GM12892 (cell line): Measurements from ENCODE around the gene SERPINA5.

ENCODE experiments used
- DNase-seq: peaks from one replicate; pipeline ENCODE4 v3.0.0; 2011; ENCODE audit not compliant: insufficient read length
- FAIRE-seq: peaks from 2 replicates; lab custom pipeline; 2011; peaks lifted over from hg19 to GRCh38; lab: Jason Lieb, UNC
- POLR2A ChIP-seq: IDR thresholded peaks from 2 replicates; pipeline ENCODE4 v1.6.1; 2011; ENCODE audit warnings: low read depth, low read length, control low read depth
- POLR2AphosphoS5 ChIP-seq: IDR thresholded peaks from 2 replicates; pipeline ENCODE4 v1.6.1; 2011; ENCODE audit warnings: low read depth, low read length, control low read depth
- TAF1 ChIP-seq: IDR thresholded peaks from 2 replicates; pipeline ENCODE4 v1.6.1; 2011; ENCODE audit warnings: low read depth, mild to moderate bottlenecking, control low read depth, low read length, borderline replicate concordance

SERPINA5 gene

GRCh38 chr14:94612580-94613554 lies 31.6 kb downstream of the SERPINA5 start:
- DNase-seq: no peak
- no peak for FAIRE-seq
- TF ChIP-seq TAF1 (no peak), POLR2A (no peak), POLR2AphosphoS5 (no peak)

- DNase-seq (no peak), FAIRE-seq (no peak)
- no peak for TF ChIP-seq TAF1
These were observed 32.8 kb downstream of the SERPINA5 start for GRCh38 chr14:94613720-94614644.

DNA sequence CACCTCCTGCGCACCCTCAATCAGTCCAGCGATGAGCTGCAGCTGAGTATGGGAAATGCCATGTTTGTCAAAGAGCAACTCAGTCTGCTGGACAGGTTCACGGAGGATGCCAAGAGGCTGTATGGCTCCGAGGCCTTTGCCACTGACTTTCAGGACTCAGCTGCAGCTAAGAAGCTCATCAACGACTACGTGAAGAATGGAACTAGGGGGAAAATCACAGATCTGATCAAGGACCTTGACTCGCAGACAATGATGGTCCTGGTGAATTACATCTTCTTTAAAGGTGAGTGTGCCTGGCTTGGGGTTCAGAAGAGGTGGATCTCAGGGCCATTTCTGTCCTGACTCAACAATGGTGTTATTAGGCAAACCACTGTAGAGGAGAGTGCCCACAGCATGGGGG lies 33.6 kb downstream of the SERPINA5 start:
- TF ChIP-seq POLR2AphosphoS5 (no peak), POLR2A (no peak), TAF1 (no peak)
- no peak for FAIRE-seq
- no peak for DNase-seq

GRCh38 chr14:94615254-94615653 lies 34.0 kb downstream of the SERPINA5 start:
- TF ChIP-seq POLR2AphosphoS5: no peak
- TF ChIP-seq POLR2A: no peak
- TF ChIP-seq TAF1: no peak
- no peak for DNase-seq
- FAIRE-seq: no peak

GRCh38 chr14:94615823-94616570 lies 34.8 kb downstream of the SERPINA5 start:
- TF ChIP-seq POLR2AphosphoS5 (no peak), POLR2A (no peak), TAF1 (no peak)
- DNase-seq: no peak
- no peak for FAIRE-seq

DNA sequence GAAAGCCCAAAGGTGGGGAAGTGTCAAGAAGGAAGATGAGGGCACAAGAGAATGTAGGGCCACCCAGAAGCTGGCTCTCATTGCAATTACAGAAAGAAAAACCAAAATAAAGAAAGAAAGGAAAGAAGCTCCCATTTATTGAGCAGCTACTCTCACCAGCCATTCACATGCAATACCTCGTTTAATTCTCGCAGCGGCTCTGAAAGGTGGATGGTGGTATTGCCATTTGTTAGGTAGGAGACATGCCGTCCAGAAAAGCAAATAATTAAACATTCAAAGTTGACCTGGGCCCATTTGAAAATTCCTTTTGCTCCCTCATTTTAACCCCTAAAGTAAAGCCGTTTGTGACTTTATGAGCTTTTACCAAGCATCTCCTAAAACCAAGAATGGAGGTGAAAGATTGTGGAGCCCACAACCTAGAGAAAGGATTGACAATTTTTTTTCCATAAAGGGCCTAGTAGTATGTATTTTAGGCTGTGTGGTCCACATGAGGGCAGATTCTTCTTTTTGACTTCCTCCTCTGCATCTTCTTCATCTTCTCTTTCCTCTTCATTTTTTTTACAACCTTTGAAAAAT lies 36.2 kb downstream of the SERPINA5 start:
- TF ChIP-seq POLR2AphosphoS5 (no peak), TAF1 (no peak), POLR2A (no peak)
- FAIRE-seq (no peak), DNase-seq (no peak)

GRCh38 chr14:94617988-94618822 lies 37.0 kb downstream of the SERPINA5 start:
- no peak for DNase-seq
- no peak for TF ChIP-seq TAF1
- no peak for TF ChIP-seq POLR2A
- TF ChIP-seq POLR2AphosphoS5: no peak
- FAIRE-seq: no peak

- TF ChIP-seq POLR2A (no peak), TAF1 (no peak), POLR2AphosphoS5 (no peak)
- FAIRE-seq (no peak), DNase-seq (no peak)
These were observed 38.1 kb downstream of the SERPINA5 start for GRCh38 chr14:94619297-94619696.

- FAIRE-seq: no peak
- no peak for DNase-seq
- TF ChIP-seq TAF1 (no peak), POLR2AphosphoS5 (no peak), POLR2A (no peak)
These were observed 39.4 kb downstream of the SERPINA5 start for GRCh38 chr14:94620597-94620996.
